GM19043 (cell line): ENCODE data around the gene FUT8.

Source experiments
- ATAC-seq: cut with Tn5 transposase; IDR thresholded peaks from one replicate; pipeline ENCODE4 v1.9.1; 2021; ENCODE audit warnings: low read depth; ENCODE audit not compliant: unreplicated experiment

The FUT8 gene

DNA sequence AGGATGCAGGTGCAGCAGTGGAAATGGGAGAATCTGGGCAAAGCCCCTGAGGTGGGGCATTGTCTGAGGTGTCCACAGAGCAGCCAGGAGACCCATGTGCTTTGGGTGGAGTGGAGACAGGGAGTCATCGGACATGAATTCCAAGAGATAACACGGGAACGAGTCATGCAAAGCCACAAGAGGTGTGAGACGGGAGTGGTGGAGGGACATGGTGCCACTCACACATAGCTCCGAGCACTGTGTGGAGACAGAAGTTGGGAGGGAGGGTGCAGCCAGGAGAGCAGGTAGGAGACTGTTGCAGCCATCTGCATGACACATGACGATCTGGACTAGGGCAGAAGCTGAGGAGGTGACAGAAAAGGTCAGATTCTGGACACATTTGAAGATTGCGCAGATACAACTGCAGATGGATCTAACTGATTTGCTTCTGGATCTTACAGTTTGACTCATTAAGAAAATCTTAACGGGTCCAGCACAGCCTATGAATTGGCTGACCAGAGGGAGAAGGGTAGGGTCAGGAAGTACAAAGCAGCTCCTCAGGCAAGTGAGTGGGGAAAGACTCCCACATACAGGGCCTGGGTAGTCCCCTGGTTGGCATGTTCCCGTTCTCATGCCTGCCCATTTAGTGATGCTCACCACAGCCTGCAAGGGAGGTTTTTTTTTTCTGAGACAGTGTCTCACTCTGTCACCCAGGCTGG is 379.8 kb downstream of the FUT8 start:
- no peak for ATAC-seq
